Renal pelvis (tissue), 4 donors: ENCODE results near the gene CLEC5A. TPM values are rescaled to one million over a fixed set of nuclear protein-coding genes. Genes with fewer than 3 reads are reported as not detected.
"Not testable (repeated sequence)": the region's sequence is repeated elsewhere in the genome, so short reads cannot be mapped to it uniquely, and the experiment has no call there.

ENCODE experiments used
- DNase-seq: peaks from one replicate; pipeline ENCODE4 v3.0.0-alpha.2; 2013
- polyA plus RNA-seq, 3 donors: library from polyadenylated mRNA; unstranded; fragments of 120-200 nt; gene quantifications; one replicate each; pipeline ENCODE4 v1.2.1, GENCODE V29; 2013; ENCODE audit not compliant: insufficient read length in 3 of 3

The CLEC5A gene
- polyA plus RNA-seq, 3 donors, result 0.19 to 0.55 (median 0.31) TPM

- no peak for DNase-seq
Observed at GRCh38 chr7:141949451-141949850, 2.7 kb upstream of the CLEC5A start.

- no peak for DNase-seq
Observed at GRCh38 chr7:141949021-141949420, 2.2 kb upstream of the CLEC5A start.

- no peak for DNase-seq
Observed at GRCh38 chr7:141945356-141945755, 1.4 kb downstream of the CLEC5A start.

GRCh38 chr7:141944811-141945210, 2.0 kb downstream of the CLEC5A start:
- DNase-seq, result no peak

GRCh38 chr7:141943846-141944245, 2.9 kb downstream of the CLEC5A start:
- DNase-seq, result no peak

GRCh38 chr7:141941075-141941474, 5.7 kb downstream of the CLEC5A start:
- DNase-seq, result no peak

- no peak for DNase-seq
Observed at GRCh38 chr7:141930211-141930610, 16.6 kb downstream of the CLEC5A start.

GRCh38 chr7:141928845-141929195, 18.0 kb downstream of the CLEC5A start:
- DNase-seq, result no peak

- no peak for DNase-seq
Observed at GRCh38 chr7:141928146-141928844, 18.5 kb downstream of the CLEC5A start.

- DNase-seq, result no peak
Observed at GRCh38 chr7:141920281-141920680, 26.5 kb downstream of the CLEC5A start.

GRCh38 chr7:141916099-141916498, 30.7 kb downstream of the CLEC5A start, which contains the start of gene OR9A4:
Gene OR9A4 (plus strand): TSS chr7:141916399. CDS start chr7:141918876, 2,477 bp downstream.
- DNase-seq, result no peak

- no peak for DNase-seq
Observed at GRCh38 chr7:141915565-141915964, 31.2 kb downstream of the CLEC5A start.

GRCh38 chr7:141911391-141911790, 35.4 kb downstream of the CLEC5A start:
- no peak for DNase-seq

GRCh38 chr7:141906285-141906684, 40.5 kb downstream of the CLEC5A start:
- DNase-seq, result no peak

- DNase-seq, result not testable (repeated sequence)
Observed at GRCh38 chr7:141899366-141899765, 47.4 kb downstream of the CLEC5A start.

GRCh38 chr7:141891336-141891735, 55.4 kb downstream of the CLEC5A start:
- DNase-seq, result no peak

- no peak for DNase-seq
Observed at GRCh38 chr7:141889321-141889720, 57.5 kb downstream of the CLEC5A start.

GRCh38 chr7:141884539-141885225, 62.1 kb downstream of the CLEC5A start:
- DNase-seq, result no peak

- DNase-seq, result no peak
Observed at GRCh38 chr7:141880960-141881359, 65.8 kb downstream of the CLEC5A start.

- no peak for DNase-seq
Observed at GRCh38 chr7:141877365-141877764, 69.4 kb downstream of the CLEC5A start.
